GM19397 (cell line): ENCODE results near the gene TRIM41.
"Not testable (repeated sequence)": the region's sequence is repeated elsewhere in the genome, so short reads cannot be mapped to it uniquely, and the experiment has no call there.

Experiments
- ATAC-seq: cut with Tn5 transposase; IDR thresholded peaks from one replicate; pipeline ENCODE4 v1.9.1; 2021; ENCODE audit warnings: mild to moderate bottlenecking, moderate library complexity; ENCODE audit not compliant: unreplicated experiment

TRIM41 gene

GRCh38 chr5:181223058-181223728, at the start of gene TRIM41:
Gene TRIM41, plus strand, starts transcription at chr5:181223281. Its CDS starts 719 bp downstream, at chr5:181224000.
- ATAC-seq: peak; percentile 69

- ATAC-seq: no peak
Observed at GRCh38 chr5:181173420-181174342, 49.4 kb upstream of the TRIM41 start.

- ATAC-seq: no peak
Observed at GRCh38 chr5:181176254-181176952, 46.7 kb upstream of the TRIM41 start.

- ATAC-seq: not testable (repeated sequence)
Observed at GRCh38 chr5:181177559-181177958, 45.5 kb upstream of the TRIM41 start.

- peak; percentile 61 for ATAC-seq
Observed at GRCh38 chr5:181181650-181182565, 41.2 kb upstream of the TRIM41 start.

- ATAC-seq: no peak
Observed at GRCh38 chr5:181182651-181183050, 40.4 kb upstream of the TRIM41 start.

GRCh38 chr5:181184845-181185216, 38.2 kb upstream of the TRIM41 start:
- no peak for ATAC-seq

- ATAC-seq: no peak
Observed at GRCh38 chr5:181185560-181185959, 37.5 kb upstream of the TRIM41 start.

- ATAC-seq: no peak
Observed at GRCh38 chr5:181186022-181186421, 37.1 kb upstream of the TRIM41 start.

- ATAC-seq: no peak
Observed at GRCh38 chr5:181186986-181187499, 36.0 kb upstream of the TRIM41 start.

- no peak for ATAC-seq
Observed at GRCh38 chr5:181187500-181188213, 35.4 kb upstream of the TRIM41 start.

GRCh38 chr5:181188700-181189362, 34.2 kb upstream of the TRIM41 start:
- ATAC-seq: no peak

GRCh38 chr5:181189363-181189961, 33.6 kb upstream of the TRIM41 start:
- ATAC-seq: no peak

GRCh38 chr5:181189962-181190710, 32.9 kb upstream of the TRIM41 start:
- no peak for ATAC-seq

- peak; percentile 6 for ATAC-seq
Observed at GRCh38 chr5:181190711-181191525, 32.2 kb upstream of the TRIM41 start.

- ATAC-seq: peak; percentile 69
Observed at GRCh38 chr5:181191526-181192336, 31.4 kb upstream of the TRIM41 start.
